Camera-type eye (tissue), 1 donor: ENCODE data around the gene HRH1. TPM values are rescaled to one million over a fixed set of nuclear protein-coding genes. Genes with fewer than 3 reads are reported as not detected.

Experiments used
- total RNA-seq: library from RNA; depleted of rRNA; stranded (reverse); fragments of >200 nt; gene quantifications from one replicate; pipeline ENCODE4 v1.2.3, GENCODE V29; 2014

HRH1 gene, protein sequence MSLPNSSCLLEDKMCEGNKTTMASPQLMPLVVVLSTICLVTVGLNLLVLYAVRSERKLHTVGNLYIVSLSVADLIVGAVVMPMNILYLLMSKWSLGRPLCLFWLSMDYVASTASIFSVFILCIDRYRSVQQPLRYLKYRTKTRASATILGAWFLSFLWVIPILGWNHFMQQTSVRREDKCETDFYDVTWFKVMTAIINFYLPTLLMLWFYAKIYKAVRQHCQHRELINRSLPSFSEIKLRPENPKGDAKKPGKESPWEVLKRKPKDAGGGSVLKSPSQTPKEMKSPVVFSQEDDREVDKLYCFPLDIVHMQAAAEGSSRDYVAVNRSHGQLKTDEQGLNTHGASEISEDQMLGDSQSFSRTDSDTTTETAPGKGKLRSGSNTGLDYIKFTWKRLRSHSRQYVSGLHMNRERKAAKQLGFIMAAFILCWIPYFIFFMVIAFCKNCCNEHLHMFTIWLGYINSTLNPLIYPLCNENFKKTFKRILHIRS
- total RNA-seq: 7.6 TPM

DNA sequence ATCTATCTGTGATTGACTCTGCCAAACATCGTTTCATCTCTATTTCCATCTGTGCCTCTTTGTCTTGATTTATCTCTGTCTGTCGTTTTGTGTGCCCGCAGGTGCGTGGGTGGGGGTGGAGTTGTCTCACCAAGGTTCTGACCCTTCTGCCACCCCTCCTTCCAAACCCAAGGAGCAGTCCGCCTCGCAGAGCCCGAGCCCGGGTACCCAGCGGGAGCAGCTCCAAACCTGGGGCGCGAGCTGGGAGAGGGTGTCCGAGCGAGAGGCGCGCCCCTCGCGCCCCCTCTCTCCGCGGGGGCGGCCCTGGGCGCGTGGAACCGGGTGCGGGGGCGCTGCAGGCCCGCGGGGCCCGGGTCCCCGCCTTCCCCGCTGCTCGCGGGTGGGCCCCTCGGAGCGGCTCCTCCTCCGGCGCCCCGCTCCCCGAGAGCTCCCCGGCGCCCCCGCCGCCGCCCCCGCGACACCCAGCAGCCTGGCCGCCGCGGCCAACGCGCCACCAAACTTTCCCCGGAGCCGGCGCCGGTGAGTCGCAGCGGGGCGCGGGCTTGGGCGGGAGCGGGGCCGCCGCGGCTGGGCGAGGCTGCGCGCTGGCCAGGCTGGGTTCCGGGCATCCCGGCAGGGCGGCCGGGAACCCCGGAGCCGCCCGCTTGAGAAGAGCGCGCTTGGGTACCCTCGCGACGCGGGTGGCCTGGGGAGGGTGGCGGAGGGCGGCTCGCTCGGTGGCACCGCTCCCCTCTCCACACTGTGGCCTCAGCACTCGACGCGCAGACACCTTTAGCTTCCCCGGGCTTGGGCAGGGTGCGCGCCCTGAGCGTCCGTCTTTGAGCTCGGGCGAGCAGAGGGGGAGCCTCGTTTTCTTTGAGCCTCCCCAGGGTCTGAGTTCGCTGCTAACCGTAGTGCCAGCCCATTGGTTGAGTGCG, at the start of gene HRH1:
Gene HRH1 (plus strand): TSS at position 458 of the 917 bp plus-strand sequence. CDS start 104,545 bp downstream, outside the sequence.

DNA sequence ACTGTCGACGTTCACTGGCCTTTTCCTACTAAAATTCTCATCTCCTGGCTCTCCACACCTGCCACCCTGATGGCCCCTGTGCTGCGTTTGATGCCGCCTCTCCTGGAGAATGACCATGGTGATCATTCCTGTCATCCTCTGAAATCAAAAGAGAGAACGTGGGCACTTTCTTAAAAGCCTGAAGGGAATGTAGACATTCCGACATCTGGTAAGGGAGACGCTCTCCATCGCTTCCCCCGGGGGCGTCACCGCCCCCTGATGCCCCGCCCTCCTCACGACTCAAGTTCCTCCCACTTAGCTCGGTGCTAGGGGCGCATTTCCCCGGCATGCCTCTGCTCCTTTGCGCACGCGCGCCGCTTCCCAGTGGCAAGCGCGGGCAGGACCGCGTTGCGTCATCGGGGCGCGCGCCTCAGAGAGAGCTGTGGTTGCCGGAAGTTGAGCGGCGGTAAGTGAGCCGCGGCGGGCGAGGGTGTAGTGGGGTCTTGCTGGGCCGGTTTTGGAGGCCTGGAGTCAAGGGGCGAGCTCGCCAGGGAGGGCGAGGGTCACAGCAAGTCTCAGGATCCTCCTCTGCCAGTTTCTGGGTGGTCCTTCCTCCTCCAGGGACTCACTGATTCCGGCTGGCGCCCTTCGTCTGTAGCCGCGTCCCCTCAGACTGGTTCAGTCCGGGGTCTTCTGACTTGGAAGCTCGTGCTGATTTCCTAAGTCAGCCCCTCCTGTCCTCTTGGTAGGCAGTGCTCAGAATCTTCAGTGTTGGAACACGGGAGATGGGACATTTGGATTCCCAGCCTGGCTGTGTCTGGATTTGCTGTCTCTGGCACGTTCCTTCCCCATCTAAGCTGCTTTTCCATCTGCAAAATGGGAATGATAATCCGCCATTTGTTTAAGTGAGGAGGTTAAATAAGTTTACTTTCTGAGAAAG, 118.0 kb downstream of the HRH1 start, which contains the start of gene ATG7:
Gene ATG7 (plus strand): TSS at position 412 of the 919 bp plus-strand sequence. CDS start 26,299 bp downstream, outside the sequence.

Other genes with a start within 250 kb of the HRH1 start
- 23.7 TPM for gene SLC6A1, start 161.7 kb upstream of the HRH1 start, total RNA-seq
- gene ATG7, start 117.9 kb downstream of the HRH1 start, total RNA-seq: 79.7 TPM